SW 1271 (cell line): ENCODE measurements around the gene S100PBP.
"Not testable (repeated sequence)": the region's sequence is repeated elsewhere in the genome, so short reads cannot be mapped to it uniquely, and the experiment has no call there.

Experiments
- DNase-seq, 2 experiments: peaks; one replicate each; lab custom pipeline; 2025; lab: John Stamatoyannopoulos, UW

S100PBP gene

GRCh38 chr1:32900956-32901822 is 83.7 kb downstream of the S100PBP start, which contains the start of gene TMEM54:
Gene TMEM54 (minus strand): TSS chr1:32901389. CDS start chr1:32901238, 151 bp downstream.
- DNase-seq, result no peak

GRCh38 chr1:32901823-32902534 is 84.5 kb downstream of the S100PBP start:
- no peak for DNase-seq

- no peak for DNase-seq
Measured at GRCh38 chr1:32902535-32902920, 85.1 kb downstream of the S100PBP start.

- DNase-seq, result no peak
Measured at GRCh38 chr1:32903991-32904785, 86.7 kb downstream of the S100PBP start.

- DNase-seq, result no peak
Measured at GRCh38 chr1:32904797-32905196, 87.3 kb downstream of the S100PBP start.

DNA sequence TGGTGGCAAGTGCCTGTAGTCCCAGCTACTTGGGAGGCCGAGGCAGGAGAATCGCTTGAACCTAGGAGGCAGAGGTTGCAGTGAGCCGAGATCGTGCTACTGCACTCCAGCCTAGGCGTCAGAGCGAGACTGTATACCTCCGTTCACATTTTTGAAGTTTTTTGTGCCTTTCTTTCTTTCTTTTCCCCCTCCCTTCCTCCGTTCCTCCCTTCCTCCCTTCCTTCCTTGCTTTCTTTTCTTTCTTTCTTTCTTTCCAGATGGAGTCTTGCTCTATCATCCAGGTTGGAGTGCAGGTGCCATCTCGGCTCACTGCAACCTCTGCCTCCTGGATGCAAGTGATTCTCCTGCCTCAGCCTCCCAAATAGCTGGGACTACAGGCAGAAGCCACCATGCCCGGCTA is 88.1 kb downstream of the S100PBP start:
- not testable (repeated sequence) for DNase-seq

- no peak for DNase-seq
Measured at GRCh38 chr1:32906654-32907053, 89.2 kb downstream of the S100PBP start.

GRCh38 chr1:32907435-32907834 is 90.0 kb downstream of the S100PBP start:
- no peak for DNase-seq
